ENCODE measurements around the gene RTN1. TPM values are rescaled to one million over a fixed set of nuclear protein-coding genes. Genes with fewer than 3 reads are reported as not detected.

RTN1 gene
- total RNA-seq, 1 donor from 2014 or later: 0.80 TPM

DNA sequence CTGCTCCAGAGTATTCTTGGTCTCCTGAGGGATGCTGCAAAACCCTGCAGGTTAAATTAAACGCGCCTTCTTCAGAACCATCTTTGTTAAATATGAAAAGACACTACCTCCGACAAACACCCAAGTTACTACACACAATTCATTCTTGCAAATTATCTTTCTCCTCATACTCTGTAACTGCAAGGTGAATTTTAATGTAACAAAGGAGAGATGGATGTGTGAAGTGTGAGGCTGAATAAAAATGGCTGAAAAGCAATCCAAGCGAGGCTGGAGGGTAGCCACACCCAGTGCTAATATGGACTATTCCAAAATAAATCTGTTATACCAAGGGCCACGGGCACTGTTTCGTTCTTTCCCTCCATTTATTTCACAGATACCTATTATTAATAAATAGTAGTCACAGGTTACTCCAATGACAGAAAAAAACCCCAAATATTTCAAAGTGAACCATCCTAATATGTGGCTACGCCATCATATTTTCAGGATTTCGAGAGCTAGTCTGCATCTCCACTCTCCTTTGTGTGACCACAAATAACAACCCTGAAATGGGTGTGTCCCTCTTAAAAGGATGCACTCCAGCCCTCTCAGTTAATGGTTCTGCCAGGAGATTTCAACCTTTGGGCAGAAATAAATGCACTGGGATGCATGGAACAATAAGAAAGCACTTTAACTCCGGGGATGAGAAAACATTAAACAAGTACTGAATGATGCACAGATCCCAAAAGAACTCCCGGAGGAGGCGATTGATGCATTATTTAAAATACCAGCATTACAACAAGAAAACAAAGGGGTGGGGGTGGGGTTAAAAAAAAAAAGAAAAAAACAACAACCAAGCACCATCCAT, 240.9 kb downstream of the RTN1 start:
- Histone ChIP-seq H3K9me3 (replicated peaks) (peaks cover under 1% of the 10 kb centered on the region), H3K36me3 (no peaks in the 10 kb centered on the region), H3K27ac (replicated peaks) (no peak overlapping the region), H3K4me3 (no peak overlapping the region), H3K27me3 (ENCODE audit: low read depth) (peaks cover 73% of the 10 kb centered on the region), H3K4me1 (peaks cover 7% of the 10 kb centered on the region)
- TF ChIP-seq CTCF (IDR thresholded peaks at IDR 0.05; ENCODE audit: borderline replicate concordance): no peak
- no peak for DNase-seq
- intact Hi-C loops (cut with micrococcal nuclease): no loop called here

GRCh38 chr14:59627011-59627520, 243.5 kb downstream of the RTN1 start:
- Histone ChIP-seq H3K27ac (replicated peaks) (no peak overlapping the region), H3K4me3 (no peak overlapping the region), H3K4me1 (peaks cover 7% of the 10 kb centered on the region), H3K36me3 (no peaks in the 10 kb centered on the region), H3K9me3 (replicated peaks) (no peaks in the 10 kb centered on the region), H3K27me3 (ENCODE audit: low read depth) (peaks cover 59% of the 10 kb centered on the region)
- no peak for DNase-seq
- TF ChIP-seq CTCF (IDR thresholded peaks at IDR 0.05; ENCODE audit: borderline replicate concordance): no peak
- intact Hi-C loops (cut with micrococcal nuclease): no loop called here

DNA sequence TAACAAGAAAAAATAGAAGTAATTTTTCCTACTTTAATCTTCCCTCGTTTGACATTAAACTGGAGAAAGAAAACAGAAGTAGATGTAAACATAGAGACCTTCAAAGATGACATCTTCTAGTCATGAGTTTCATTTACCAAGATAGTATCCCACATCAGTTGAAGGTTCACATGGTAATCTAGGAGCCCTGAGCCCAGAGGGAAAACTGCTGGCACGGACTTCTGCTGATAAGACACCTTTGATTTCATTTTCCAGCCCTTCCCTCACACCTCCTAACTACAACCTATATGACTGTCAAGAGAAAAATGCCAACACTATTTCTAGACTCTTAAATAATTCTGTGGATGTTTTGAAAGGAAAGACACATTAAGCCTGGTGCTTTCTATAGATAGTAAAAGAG, 247.9 kb downstream of the RTN1 start:
- H3K27ac ChIP-seq (replicated peaks): no peak overlapping the region
- DNase-seq: no peak
- intact Hi-C loops (cut with micrococcal nuclease): no loop called here
- H3K4me1 ChIP-seq: no peaks in the 10 kb centered on the region
- no peaks in the 10 kb centered on the region for H3K36me3 ChIP-seq
- no peaks in the 10 kb centered on the region for H3K9me3 ChIP-seq (replicated peaks)
- peaks cover 15% of the 10 kb centered on the region for H3K27me3 ChIP-seq (ENCODE audit: low read depth)
- no peak for TF ChIP-seq CTCF (IDR thresholded peaks at IDR 0.05; ENCODE audit: borderline replicate concordance)
- H3K4me3 ChIP-seq: no peak overlapping the region

GRCh38 chr14:59619061-59619460, 251.5 kb downstream of the RTN1 start:
- intact Hi-C loops (cut with micrococcal nuclease): no loop called here
- DNase-seq: no peak
- TF ChIP-seq CTCF (IDR thresholded peaks at IDR 0.05; ENCODE audit: borderline replicate concordance): no peak
- Histone ChIP-seq H3K27me3 (ENCODE audit: low read depth) (no peaks in the 10 kb centered on the region), H3K4me3 (no peak overlapping the region), H3K4me1 (no peaks in the 10 kb centered on the region), H3K9me3 (replicated peaks) (peaks cover 4% of the 10 kb centered on the region), H3K27ac (replicated peaks) (no peak overlapping the region), H3K36me3 (no peaks in the 10 kb centered on the region)

DNA sequence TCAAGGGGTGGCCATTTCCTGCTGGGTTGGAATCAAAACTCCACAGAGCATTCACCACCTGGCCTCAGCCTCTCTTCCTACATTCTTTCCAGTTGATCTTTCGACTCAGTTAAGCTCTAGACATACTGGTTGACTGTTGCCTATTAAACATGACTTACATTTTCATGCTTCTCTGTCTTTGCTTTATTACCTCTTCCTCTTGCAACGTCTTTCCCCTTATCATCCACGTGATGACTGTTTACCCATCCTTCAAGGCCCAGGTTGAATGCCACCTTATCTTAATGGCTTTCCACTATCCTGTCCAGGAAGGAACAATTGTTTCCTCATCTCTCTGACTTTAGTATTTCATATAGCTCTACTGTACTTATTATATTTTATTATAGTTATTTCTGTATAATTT, 269.5 kb downstream of the RTN1 start:
- Histone ChIP-seq H3K27me3 (ENCODE audit: low read depth) (no peaks in the 10 kb centered on the region), H3K4me1 (no peaks in the 10 kb centered on the region), H3K4me3 (no peak overlapping the region), H3K9me3 (replicated peaks) (no peaks in the 10 kb centered on the region), H3K36me3 (no peaks in the 10 kb centered on the region), H3K27ac (replicated peaks) (no peak overlapping the region)
- intact Hi-C loops (cut with micrococcal nuclease): no loop called here
- no peak for TF ChIP-seq CTCF (IDR thresholded peaks at IDR 0.05; ENCODE audit: borderline replicate concordance)
- DNase-seq: no peak

Data from left ventricle myocardium inferior (tissue), 1 donor.